ENCODE results near the gene LHX3. TPM values are rescaled to one million over a fixed set of nuclear protein-coding genes. Genes with fewer than 3 reads are reported as not detected.
A peak's percentile ranks its signal among the peaks of the same experiment; 100 is the strongest.

Gene LHX3
- polyA plus RNA-seq, 1 donor from 2014 or later, result not detected

GRCh38 chr9:136205707-136205992, 722 bp upstream of the LHX3 start:
- no peak overlapping the region for H3K4me3 ChIP-seq (ENCODE audit: low read length)
- no peaks in the 10 kb centered on the region for H3K36me3 ChIP-seq (ENCODE audit: insufficient read depth, low read length)
- no peak overlapping the region for H3K27ac ChIP-seq (ENCODE audit: low read length)
- no peaks in the 10 kb centered on the region for H3K9me3 ChIP-seq (ENCODE audit: low read length)
- no peak overlapping the region for H2AFZ ChIP-seq (ENCODE audit: low read depth, low read length)
- no peaks in the 10 kb centered on the region for H4K20me1 ChIP-seq (ENCODE audit: insufficient read depth)
- H3K79me2 ChIP-seq (replicated peaks; ENCODE audit: insufficient read depth, low read length), result no peaks in the 10 kb centered on the region
- H3K9ac ChIP-seq (ENCODE audit: low read length), result no peak overlapping the region
- H3F3A ChIP-seq (ENCODE audit: insufficient read depth, low read length, poor library complexity, severe bottlenecking), result no peaks in the 10 kb centered on the region
- no peak overlapping the region for H3K4me2 ChIP-seq (ENCODE audit: low read length)
- TF ChIP-seq POLR2AphosphoS5 (IDR thresholded peaks at IDR 0.05) (no peak), MXI1 (conservative IDR thresholded peaks at IDR 0.05; ENCODE audit: poor library complexity, severe bottlenecking) (no peak), REST (IDR thresholded peaks at IDR 0.05; ENCODE audit: borderline replicate concordance) (no peak), CTCF (IDR thresholded peaks at IDR 0.05; ENCODE audit: poor library complexity, severe bottlenecking) (no peak), RAD21 (conservative IDR thresholded peaks at IDR 0.05) (no peak), TAF1 (IDR thresholded peaks at IDR 0.05; ENCODE audit: low read depth) (no peak), EZH2 (IDR thresholded peaks at IDR 0.05; ENCODE audit: borderline replicate concordance, insufficient read depth, low read length, poor library complexity, severe bottlenecking) (no peak), EP300 (conservative IDR thresholded peaks at IDR 0.05; ENCODE audit: poor library complexity, severe bottlenecking) (no peak)
- peaks cover 56% of the 10 kb centered on the region for H3K27me3 ChIP-seq (ENCODE audit: insufficient read depth, low read depth, low read length)
- no peaks in the 10 kb centered on the region for H3K9me2 ChIP-seq (ENCODE audit: insufficient read depth, low read length)

- no peak overlapping the region for H3K9ac ChIP-seq (ENCODE audit: low read length)
- H2AFZ ChIP-seq (ENCODE audit: low read depth, low read length), result no peak overlapping the region
- H3K36me3 ChIP-seq (ENCODE audit: insufficient read depth, low read length), result no peaks in the 10 kb centered on the region
- TF ChIP-seq CTCF (IDR thresholded peaks at IDR 0.05; ENCODE audit: poor library complexity, severe bottlenecking), result no peak
- peak; percentile 24 for TF ChIP-seq EZH2 (IDR thresholded peaks at IDR 0.05; ENCODE audit: borderline replicate concordance, insufficient read depth, low read length, poor library complexity, severe bottlenecking)
- no peak for TF ChIP-seq REST (IDR thresholded peaks at IDR 0.05; ENCODE audit: borderline replicate concordance)
- TF ChIP-seq SMC3 (conservative IDR thresholded peaks at IDR 0.05; ENCODE audit: poor library complexity), result no peak
- no peak overlapping the region for H3K4me3 ChIP-seq (ENCODE audit: low read length)
- H4K20me1 ChIP-seq (ENCODE audit: insufficient read depth), result no peaks in the 10 kb centered on the region
- no peaks in the 10 kb centered on the region for H3K79me2 ChIP-seq (replicated peaks; ENCODE audit: insufficient read depth, low read length)
- H3K9me3 ChIP-seq (ENCODE audit: low read length), result no peaks in the 10 kb centered on the region
- H3K27me3 ChIP-seq (ENCODE audit: insufficient read depth, low read depth, low read length), result peaks cover 70% of the 10 kb centered on the region
- no peak overlapping the region for H3K27ac ChIP-seq (ENCODE audit: low read length)
- no peak overlapping the region for H3K4me2 ChIP-seq (ENCODE audit: low read length)
- H3F3A ChIP-seq (ENCODE audit: insufficient read depth, low read length, poor library complexity, severe bottlenecking), result no peaks in the 10 kb centered on the region
- no peaks in the 10 kb centered on the region for H3K9me2 ChIP-seq (ENCODE audit: insufficient read depth, low read length)
Observed at GRCh38 chr9:136204145-136204805, 653 bp downstream of the LHX3 start.
